Measurements from ENCODE around the gene MLPH.

DNA sequence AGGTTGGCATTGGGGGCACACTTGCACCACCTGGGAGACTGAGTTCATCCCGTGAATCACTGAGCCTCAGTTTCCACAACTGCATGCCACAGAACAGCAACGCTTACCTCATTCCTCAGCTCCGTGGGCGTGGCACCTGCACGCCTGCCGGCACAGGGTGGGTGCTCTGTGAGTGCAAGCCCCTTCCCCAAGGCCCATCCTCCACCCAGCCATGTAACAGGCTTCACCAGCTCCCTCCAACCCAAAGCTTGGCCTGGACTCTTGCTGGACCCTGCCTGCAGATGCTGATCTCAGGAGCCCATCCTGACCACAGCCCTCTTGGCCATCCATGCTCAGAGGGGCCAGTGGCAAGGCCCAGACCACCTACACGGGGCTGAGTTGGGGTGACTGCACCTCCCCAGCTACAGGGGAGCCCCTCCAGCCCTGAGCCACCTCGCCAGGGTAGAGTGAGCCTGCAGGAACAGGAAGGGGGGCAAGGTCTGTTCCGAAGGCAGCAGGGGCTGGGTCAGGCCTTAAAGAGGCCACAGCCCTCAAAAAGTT, 81.1 kb downstream of the MLPH start:
- TF ChIP-seq CTCF (IDR thresholded peaks at IDR 0.05), result no peak
- TF ChIP-seq EZH2 (IDR thresholded peaks at IDR 0.05), result no peak
- TF ChIP-seq EZH2phosphoT487 (IDR thresholded peaks at IDR 0.05), result no peak

Data from neural progenitor cell (in vitro differentiated cells).